CD4-positive, alpha-beta T cell treated with Interleukin-17A for 1 hour (primary cell): ENCODE measurements around the gene AGAP2.

Experiments used
- DNase-seq: peaks from one replicate; pipeline ENCODE4 v3.0.0-alpha.2; 2020

Gene AGAP2

DNA sequence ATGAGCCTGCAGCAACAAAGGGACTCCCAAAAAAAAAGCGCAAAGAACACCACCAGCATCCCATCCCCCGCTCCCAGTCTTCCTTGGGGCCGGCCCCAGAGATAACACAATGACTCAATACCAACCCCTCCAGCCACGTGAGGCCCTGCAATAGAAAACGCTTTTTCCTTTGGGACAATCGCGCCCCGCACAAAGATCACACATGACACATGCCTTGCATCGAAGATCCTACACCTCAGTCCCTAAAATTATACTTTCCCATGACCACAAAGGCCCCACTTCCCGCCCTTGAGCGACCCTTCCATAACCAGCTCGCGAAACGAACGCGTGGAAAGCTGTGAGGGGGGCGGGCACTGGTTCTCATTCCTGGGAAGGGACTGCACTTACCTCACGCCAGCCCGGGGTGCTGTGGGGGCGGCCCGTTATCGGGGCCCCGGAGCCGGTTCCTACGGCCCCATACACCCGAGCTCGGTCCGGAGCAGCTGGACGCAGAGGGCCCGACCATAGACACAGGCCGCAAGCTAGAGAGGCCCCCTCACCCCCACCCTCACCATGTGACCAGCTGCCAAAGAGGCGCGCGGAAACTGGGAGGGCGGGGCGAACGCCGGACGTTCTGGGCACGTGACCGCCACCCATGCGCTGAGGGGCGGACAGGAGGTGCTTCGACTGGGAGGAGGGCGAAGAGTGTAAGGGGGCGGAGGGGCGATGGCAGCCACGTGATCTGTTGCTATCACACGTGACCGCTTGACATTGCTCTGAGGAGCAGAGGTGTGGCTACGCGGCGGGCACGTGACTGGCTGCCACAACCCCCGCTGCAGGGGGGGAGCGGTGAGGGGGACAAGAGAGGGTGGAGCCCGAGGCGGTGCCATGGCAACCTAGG lies 13.5 kb upstream of the AGAP2 start, which contains the start of gene CDK4:
TSS of gene CDK4 (minus strand) at position 523 of the 880 bp plus-strand sequence. CDS start 593 bp downstream, outside the sequence.
- peak; percentile 100 for DNase-seq

DNA sequence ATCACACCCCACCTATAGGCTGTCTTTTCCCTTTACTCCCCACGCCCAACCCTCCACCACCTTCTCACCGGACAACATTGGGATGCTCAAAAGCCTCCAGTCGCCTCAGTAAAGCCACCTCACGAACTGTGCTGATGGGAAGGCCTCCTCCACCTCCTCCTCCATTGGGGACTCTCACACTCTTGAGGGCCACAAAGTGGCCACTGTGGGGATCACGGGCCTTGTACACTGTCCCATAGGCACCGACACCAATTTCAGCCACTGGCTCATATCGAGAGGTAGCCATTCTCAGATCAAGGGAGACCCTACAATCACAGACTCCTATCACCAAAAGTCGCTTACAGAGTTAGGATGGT lies 12.9 kb upstream of the AGAP2 start:
- no peak for DNase-seq

DNA sequence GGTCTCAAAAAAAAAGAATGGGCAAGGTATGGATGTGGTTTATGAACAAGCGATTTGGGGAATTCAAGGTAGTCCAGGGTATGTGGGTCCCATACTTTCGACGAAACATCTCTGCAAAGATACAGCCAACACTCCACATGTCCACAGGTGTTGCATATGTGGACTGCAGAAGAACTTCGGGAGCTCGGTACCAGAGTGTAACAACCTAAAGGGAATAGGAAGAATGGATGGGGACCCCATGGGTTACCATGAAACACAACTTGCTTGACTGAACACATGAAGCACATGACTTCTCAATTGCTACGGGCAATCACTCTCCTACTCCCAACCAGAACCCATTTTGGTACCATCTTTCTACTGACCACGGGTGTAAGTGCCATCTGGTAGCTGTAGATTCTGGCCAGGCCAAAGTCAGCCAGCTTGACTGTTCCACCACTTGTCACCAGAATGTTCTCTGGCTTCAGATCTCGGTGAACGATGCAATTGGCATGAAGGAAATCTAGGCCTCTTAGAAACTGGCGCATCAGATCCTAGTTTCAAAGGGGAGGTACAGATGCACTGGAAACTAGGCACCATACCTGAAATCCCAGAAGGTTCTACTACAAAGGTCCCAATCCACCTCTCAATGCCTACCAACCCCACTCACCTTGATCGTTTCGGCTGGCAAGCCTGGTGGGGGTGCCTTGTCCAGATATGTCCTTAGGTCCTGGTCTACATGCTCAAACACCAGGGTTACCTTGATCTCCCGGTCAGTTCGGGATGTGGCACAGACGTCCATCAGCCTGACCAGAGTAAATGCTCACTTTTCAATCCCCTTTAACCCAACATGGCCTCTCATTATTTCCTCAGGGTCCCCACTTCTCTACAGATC lies 12.3 kb upstream of the AGAP2 start:
- no peak for DNase-seq

DNA sequence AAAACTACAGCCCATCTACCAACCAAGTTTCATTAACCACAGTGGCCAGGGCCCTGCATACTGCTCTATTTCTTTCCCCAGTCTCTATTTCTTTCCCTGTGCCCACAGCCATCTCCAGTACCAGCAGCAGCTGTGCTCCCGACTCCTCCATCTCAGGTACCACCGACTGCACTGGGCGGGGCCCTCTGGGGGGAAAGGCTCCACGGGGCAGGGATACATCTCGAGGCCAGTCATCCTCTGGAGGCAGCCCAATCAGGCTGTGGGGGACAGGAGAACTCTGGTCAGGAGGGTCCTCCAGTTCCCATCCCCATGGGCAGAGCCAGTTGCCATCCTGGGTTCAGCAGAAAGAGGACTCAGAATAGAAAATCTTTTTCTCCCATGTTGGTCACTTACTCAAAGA lies 10.5 kb upstream of the AGAP2 start:
- DNase-seq, result no peak

DNA sequence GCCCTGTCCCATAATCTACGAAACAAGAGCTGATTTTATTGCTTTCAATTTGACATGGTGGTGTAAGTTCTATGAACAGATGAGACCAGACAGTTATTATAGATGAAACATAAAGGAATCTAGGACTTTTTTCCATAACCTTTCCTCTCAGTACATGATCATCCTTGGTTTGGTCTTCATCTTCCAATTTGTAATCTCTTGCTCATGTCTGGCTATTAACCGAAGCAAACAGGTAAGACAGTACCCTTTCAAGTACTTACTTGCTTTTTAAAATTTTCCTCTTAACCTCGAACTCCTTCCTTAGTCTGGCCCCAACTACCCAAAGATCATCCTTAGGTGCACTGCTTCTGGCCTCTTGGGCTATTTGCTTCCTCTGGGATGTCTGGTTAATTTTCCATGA lies 7.5 kb upstream of the AGAP2 start:
- DNase-seq, result no peak

DNA sequence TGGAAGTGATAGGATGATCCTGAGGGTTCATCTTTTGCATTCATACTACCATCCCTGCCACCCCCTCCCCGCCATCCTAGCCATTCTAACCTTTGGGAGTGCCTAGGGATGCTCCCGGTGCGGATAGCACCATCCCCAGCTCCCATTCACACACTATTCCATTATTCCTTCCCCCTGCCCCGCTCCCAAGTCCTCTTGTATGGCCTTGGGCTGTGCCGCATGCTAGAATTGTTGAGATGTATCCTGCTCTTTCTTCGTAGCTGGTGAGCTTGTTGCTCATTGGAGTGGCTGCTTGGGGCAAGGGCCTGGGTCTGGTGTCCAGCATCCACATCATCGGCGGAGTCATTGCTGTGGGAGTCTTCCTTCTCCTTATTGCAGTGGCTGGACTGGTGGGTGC lies 6.9 kb upstream of the AGAP2 start:
- no peak for DNase-seq

DNA sequence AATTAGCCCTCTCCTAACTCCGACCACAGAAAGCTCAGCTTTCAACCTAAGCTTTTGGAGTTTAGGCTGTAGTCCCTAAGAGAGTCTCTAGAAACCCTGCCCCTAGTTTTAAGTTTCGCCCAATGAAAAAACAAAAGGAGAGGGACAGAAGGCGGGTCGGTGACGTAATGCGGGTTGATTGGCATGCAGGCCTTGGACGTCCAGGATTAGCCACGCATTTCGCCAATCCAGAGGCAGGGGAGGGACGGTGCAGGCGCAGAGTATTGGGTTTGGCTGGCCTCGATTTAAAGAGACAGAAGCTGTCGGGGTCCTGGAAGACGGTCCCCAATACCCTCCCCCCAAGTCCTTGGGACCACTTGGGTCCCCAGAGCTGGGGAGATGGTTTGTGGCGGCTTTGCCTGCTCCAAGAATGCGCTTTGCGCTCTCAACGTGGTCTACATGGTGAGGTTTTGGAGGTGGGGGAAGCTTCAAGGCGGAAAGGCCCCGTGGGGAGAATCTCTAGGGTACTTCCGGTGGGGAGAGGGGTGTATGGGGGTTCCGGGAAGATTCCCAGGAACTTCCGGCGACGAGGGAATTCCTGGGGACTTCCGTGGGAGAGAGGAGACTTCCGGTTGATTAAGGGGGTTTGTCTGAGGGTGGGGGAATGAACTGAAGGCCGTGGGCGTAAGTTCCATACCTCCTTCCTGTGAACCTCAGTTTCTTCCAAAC lies 6.4 kb upstream of the AGAP2 start, which contains the start of gene TSPAN31:
TSS of gene TSPAN31 (plus strand) at position 263 of the 708 bp plus-strand sequence. CDS start at position 379, 116 bp downstream.
- DNase-seq, result peak; percentile 97

DNA sequence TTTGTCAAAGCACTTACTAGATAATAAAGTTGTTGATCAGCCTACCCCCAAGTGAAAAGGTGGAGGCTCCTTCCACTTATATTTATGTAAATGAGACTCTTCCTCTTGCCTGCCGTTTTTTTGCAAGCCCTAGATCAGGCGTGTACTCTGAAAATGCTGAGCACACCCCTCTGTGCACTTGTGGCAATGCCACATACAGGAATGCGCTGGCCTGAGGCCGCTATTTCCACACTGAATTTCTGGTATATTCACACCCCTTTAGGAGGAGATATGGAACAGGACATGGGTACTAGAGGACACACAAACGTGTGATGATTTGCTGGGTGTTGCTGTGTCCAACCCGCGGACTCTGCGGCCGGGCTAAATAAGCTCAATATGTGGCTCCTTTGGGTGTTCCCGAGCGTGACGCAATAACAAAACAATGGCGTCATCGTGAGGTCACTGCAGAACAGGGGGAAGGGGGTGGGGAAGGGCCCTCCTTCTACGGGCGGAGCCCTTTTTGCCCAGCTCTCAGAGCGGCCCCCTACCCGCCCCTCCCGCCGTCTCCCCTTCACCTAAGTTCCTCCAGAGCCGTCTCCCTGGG lies 5.7 kb upstream of the AGAP2 start:
- DNase-seq, result peak; percentile 88

DNA sequence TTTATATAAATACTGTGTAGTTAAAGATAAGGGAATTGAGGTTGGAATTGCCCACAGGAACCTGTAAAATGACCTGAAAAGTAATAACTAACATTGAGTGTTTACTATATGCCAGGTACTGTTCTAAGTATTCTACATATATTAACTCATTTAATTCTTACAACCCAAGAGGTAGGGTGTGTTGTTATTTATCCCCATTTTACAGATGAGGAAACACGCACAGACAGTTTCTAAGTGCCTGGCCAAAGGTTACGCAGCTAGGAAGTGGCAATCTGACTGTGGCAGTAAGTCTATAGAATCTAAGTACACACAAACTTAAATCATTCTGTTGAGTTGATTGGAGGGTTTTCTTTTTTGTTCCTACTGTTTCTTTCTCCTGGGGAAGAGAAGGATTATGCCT lies 5.2 kb upstream of the AGAP2 start:
- DNase-seq, result no peak

DNA sequence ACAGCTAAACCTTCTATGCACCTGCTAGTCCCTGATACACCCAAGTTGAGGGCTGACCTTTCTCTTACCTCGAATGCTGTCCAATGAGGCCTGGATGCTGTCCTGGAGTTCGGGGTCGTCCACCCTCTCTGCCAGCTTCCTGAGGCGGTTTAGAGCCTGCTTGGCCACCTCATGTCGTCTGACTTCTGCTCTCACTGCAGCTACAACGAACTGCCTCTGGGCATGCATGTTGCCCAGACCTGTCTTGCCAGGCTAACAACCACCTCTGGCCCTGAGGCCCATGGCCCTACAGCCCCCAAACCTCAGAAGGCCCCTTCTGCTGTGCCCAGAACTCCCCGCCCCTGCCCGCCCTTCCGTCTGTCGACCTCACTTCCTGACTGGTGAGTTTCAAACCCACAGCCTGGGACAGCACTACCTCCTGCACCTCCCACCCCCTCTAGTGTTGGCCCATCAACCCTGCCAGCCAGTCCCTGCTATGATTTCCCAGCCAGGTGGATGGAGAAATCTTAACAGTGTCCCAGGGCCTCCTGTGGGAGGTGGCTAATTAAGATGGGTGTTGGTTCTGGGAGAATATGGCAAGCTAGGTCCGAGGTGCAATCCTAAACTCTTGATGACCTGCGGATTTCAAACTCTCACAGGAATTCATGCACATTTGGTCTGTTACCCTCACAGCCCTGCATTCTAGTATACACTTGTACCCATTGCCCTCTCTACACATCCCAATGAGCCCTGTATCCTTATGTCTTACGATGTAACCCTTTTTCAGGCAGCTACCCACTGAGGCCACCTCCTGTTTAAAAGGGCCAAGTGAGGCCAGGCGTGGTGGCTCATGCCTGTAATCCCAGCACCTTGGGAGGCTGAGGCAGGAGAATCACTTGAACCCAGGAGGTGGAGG lies 3.5 kb upstream of the AGAP2 start:
- DNase-seq, result peak; percentile 91

DNA sequence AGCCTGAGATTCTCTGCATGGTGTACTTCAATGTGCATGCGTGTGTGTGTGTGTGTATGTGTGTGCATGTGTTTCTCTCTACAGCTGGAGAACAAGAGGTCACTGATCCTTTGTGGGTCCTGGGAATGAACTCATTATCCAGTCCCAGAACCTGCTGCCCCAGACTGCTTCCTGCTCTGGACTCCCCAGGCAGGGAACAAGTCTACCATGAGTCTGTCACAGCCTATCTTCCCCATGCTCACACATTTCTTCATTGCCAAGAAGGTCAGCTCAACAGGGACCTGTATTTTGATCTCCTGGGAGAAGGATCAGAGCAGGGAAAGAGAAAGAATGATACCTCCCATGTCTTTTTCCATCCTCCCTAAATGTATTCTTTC lies 2.9 kb upstream of the AGAP2 start:
- DNase-seq, result no peak

DNA sequence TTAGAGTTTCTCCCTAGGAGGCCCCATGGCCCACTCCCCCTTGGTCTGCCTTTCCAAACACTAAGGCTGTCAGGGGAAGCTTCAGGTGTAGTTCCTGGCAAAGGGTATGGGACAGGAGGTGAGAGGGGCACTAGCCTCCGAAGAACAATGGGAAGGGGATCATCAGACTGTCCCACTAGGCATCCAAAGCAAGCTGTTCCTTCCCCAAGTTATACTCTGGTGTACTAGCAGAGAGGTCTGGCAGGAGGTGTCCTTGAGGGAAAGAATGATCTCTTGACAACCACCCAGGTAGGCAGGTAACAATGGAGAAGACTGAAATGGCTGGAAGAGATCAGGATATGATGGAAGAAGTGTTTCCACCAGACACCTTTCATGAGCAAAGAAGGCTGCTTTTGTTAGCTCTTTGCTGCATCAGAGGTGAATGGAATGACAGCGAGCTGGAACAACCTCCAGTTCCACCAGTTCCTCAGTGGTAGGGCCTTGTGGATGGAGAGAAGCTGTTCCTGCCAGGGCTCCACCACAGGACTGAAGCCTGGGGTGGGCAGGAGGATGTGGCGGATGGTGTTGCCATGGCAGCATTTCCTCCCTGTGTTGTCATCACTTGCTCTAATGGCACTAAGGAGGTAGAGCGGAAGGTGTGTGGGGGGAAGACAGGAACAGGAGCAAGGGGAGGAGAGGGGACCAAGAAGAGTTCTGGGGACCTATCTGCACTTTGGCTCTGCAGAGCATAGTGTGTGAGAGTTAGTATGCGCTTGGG lies 2.3 kb upstream of the AGAP2 start:
- peak; percentile 91 for DNase-seq

DNA sequence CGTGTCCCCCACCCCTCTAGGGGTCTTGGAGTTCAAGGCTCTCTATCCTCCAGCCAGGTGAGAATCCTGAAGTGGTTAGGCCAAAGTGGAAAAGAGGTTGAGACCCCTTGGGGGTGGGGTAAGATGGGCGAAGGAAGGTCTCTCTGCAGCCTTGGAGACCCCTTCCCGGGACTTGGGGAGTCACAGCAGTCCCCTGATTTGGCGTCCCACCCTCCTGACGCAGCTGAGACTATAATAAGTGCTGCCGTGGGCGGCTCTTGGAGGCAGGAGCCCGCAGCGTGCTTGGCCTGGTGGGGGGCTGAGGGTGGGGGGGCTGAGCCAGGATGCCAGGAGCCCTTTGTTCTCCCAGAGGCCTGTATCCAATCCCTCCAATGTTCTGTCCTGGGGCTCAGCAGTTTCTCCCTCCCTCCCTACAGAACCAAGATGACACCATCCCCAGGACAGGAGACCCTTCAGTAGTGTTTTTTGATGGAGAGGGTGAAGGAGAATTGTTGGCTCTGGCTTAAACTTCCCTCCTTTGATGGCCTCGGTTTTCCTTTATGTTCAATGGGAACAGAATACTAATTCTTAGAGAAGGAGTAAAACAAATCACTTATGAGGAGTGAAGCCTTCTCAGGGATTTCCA lies 1.5 kb upstream of the AGAP2 start:
- no peak for DNase-seq

DNA sequence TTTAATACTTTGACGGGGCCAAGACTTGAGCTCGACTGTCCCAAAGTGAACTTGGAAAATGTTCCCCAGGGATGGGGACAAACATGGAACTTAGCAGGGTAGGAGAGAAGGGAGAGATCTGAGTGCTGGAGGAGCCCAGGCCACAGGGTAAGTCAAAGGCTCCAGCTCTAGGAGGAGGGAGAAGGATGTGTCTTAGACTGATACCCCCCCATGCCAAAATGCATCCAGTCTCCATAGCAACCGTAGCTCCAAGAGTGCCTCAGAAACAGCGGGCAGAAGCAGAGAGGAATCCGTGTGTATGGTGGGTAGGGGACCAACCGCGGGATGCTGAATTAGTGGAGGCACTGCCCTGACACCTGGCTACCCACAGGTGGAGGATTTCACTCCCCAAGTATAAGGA lies 845 bp upstream of the AGAP2 start:
- DNase-seq, result no peak

DNA sequence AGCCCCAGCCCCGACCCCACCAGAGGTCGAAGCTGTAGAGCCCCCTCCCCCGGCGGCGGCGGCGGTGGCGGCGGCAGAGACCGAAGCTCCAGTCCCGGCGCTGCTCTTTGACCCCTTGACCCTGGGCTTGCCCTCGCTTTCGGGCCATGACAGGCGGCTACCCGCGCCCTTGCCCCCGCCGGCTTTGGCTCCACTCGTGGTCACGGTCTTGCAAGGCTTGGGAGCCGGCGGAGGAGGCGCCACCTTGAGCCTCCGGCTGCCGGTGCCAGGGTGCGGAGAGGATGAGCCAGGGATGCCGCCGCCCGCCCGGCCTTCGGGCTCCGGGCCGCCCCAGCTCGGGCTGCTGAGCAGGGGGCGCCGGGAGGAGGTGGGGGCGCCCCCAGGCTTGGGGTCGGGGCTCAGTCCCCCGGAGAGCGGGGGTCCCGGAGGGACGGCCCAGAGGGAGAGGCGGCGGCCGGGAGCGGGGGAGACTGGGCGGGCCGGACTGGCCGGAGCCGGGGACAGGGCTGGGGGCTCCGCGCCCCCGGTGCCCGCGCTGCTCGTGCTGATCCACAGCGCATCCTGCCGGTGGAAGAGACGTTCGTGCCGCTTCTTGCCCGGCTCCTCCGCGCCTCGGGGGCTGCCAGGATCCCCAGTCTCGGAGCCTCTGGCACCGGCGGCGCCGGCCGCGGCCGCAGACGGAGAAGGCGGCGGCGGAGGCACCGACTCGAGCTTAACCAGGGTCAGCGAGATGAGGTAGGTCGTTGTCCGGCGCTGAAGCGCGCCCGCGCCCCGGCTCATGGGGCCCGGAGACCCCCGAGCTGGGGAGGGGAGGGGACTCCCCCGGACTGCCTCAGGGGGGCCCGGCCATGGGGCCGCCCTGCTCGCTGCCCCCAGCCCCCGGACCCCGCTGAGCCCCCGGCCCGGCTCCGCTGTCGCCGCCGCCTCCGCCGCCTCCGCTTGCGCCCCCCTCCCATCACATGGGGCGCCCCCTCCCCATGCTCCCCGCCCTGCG lies 778 bp downstream of the AGAP2 start:
- DNase-seq, result no peak

DNA sequence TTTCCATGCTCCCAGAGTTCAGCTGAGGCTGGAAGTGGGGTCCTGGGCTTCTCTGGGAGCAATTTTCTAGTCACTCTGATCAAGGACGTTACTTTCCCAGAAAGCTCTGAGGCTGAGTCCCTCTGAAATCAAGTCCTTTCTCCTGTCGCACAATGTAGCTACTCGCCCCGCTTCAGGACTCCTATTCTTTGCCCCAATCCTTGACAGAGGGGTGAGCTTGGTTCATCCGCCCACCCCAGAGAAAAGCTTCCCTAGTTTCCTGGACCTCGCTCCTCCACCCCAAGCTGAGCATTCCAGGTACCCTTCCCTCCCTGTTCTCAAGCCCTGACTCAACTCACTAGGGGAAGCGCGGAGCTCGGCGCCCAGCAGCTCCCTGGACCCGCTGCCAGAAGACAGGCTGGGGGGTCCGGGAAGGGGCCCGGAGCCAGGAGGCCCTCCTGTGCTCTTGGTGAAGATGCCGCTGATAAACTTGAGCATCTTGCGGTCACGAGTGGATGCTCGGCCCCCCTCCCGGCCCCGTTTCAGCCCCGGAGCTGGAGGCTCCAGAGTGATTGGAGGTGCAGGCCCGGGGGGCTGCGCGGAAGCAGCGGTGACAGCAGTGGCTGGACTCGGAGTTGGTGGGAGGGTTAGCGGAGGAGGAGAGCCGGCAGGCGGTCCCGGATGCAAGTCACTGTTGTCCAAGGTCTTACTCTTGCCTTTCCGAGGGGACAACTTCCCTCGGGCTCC lies 1.6 kb downstream of the AGAP2 start:
- DNase-seq, result no peak

DNA sequence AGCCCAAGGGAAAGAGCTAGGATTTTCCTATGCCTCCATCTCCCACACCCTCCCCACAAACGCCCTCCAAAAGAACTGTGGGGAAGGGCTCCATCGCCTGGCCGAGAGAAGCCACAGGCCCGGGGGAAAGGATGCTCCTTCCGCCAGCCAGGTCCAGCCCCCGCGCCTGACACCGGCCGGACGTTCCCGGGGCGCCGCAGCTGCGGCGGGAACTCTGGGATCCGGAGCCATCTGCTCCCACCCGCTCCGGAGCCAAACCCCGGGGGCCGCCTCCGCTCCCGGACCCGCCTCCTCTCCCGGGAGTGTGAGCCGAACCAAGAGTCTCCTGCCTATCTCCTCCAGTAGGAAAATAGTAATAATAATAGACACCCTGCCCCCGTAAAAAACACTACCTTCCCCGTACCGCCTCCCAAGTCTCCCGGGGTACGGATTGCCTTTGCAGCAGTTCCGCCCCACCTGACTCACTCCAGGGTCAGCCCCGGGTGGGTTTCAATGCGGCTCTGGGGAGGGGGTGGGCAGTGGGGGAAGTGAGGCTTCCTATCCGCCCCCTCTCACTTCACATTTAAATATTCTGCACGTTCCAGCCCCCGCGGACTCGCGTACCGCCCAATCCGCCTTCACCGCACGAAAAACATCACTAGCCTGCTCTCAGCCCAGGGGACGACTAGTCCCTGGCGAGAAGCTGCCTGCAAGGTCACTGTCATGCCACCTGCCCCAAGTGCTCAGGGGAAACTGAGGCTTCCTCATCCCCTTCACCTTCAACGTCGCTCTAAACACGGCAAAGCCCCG lies 2.4 kb downstream of the AGAP2 start:
- DNase-seq, result no peak
